Right lobe of liver (tissue), 6 donors: ENCODE results near the gene ECT2. TPM values are rescaled to one million over a fixed set of nuclear protein-coding genes. Genes with fewer than 3 reads are reported as not detected.

ENCODE experiments used
- ATAC-seq, 4 donors: fragments of 200-7000 bp; cut with Tn5 transposase; one replicate each; pipeline ENCODE4 v1.9.1; 2020; ENCODE audit warnings: mild to moderate bottlenecking in 4 of 4, moderate library complexity in 4 of 4
- DNase-seq, 3 donors: peaks; one replicate each; pipeline ENCODE4 v3.0.0-alpha.2; 2020
- H3K27ac ChIP-seq, 3 donors: fragments of 200-600 bp; one replicate each; pipeline ENCODE4 v1.8.0; 2022
- H3K27me3 ChIP-seq, 2 donors: fragments of 200-600 bp; one replicate each; pipeline ENCODE4 v1.8.0; 2022
- H3K36me3 ChIP-seq, 4 donors: fragments of 200-600 bp; sonication (generic) in 1 of 4; one replicate each; pipeline versions ENCODE4 v1.5.1 to v1.8.0; 2017 to 2022; ENCODE audit warnings: control low read depth in 1 of 4
- H3K4me1 ChIP-seq, 4 donors: fragments of 200-600 bp; sonication (generic) in 1 of 4; one replicate each; pipeline versions ENCODE4 v1.5.1 to v1.8.0; 2017 to 2022; ENCODE audit warnings: control low read depth in 1 of 4
- H3K4me3 ChIP-seq, 3 donors: fragments of 200-600 bp; one replicate each; pipeline ENCODE4 v1.8.0; 2022
- H3K9me3 ChIP-seq, 4 donors: fragments of 200-600 bp; sonication (generic) in 1 of 4; one replicate each; pipeline versions ENCODE4 v1.5.1 to v1.8.0; 2017 to 2022; ENCODE audit warnings: control low read depth in 1 of 4
- CTCF ChIP-seq, 4 donors: fragments of 200-600 bp in 3 of 4; fragments of 450-650 bp in 1 of 4; IDR thresholded peaks; one replicate each; pipeline versions ENCODE4 v1.5.1 to v1.8.0; 2016 to 2022; ENCODE audit warnings: antibody characterized with exemption in 4 of 4, mild to moderate bottlenecking in 2 of 4
- POLR2A ChIP-seq: fragments of 450-650 bp; IDR thresholded peaks from one replicate; pipeline ENCODE4 v1.6.1; 2017; ENCODE audit warnings: antibody characterized with exemption, mild to moderate bottlenecking
- WGBS: methylation state at CpG from one replicate; pipeline ENCODE4 v1.1.6; 2018; ENCODE audit warnings: low coverage, low lambda C conversion rate; ENCODE audit not compliant: insufficient coverage; ENCODE audit errors: missing lambda C conversion rate; 5-methylcytosine and 5-hydroxymethylcytosine counted together
- intact Hi-C, 2 donors: fragments of 100-400 bp; cut with DNase I; formaldehyde crosslinking; loops; one replicate each; pipeline versions ENCODE4 v1.11.2 to v1.14.1; 2022
- total RNA-seq, 6 experiments: library from RNA; depleted of rRNA in 2 of 6; stranded (reverse); fragments of >200 nt in 2 of 6; fragmentation: NEBNext Ultra II Directional in 3 of 6; extraction: Animal tissue kit (Norgen Biotek cat#: 25700) in 3 of 6; gene quantifications; one replicate each; pipeline versions ENCODE4 v1.1.0 to v1.2.4, GENCODE V29; 2016 to 2023
- donor health status: DM: no; HTN: yes; CAD: no.
- donor health status: DM: no; HTN: no; CAD: no.
- donor health status: DM: no; HTN: no; CAD: no.
- donor health status: DM: no; HTN: yes; CAD: no.
- donor health status: DM: no; HTN: yes; CAD: no.

The ECT2 gene
- total RNA-seq, 6 experiments from 2014 or later, result 1.5 to 7.8 (median 3.8) TPM

GRCh38 chr3:172853005-172853404 lies 102.5 kb downstream of the ECT2 start:
- Histone ChIP-seq H3K27me3 (no peaks in the 10 kb centered on the region), H3K27ac (no peak overlapping the region), H3K4me1 (no peaks in the 10 kb centered on the region), H3K36me3 (no peaks in the 10 kb centered on the region), H3K4me3 (no peak overlapping the region), H3K9me3 (no peaks in the 10 kb centered on the region)
- intact Hi-C loops, result no loop called here
- no peak for ATAC-seq
- no peak for DNase-seq
- TF ChIP-seq POLR2A, result no peak
- TF ChIP-seq CTCF (IDR thresholded peaks at IDR 0.05), result no peak
- 36% methylated on average over 1 of the region's 1 CpG for WGBS

- 32% methylated on average over 3 of the region's 3 CpGs for WGBS
These were observed 103.6 kb downstream of the ECT2 start for GRCh38 chr3:172853921-172854666.

DNA sequence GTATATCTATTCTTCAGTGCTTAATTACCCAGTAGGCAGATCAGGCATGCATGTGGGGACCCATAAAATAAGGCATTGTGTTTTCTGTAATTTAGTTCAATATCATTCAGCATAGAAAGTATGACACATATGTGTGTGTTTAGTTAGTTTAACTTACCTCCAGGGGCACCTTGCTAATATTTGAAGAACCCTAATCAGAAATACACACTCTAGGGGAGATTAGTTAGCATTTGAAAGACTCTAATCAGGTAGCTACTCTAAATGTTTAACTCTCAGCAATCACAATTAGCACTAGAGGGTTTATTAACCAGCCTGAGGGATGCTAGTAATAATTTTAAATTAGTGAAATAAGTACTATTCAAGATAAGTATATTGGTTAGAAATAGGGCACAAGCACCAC lies 104.5 kb downstream of the ECT2 start:
- DNase-seq (no peak), ATAC-seq (no peak)
- Histone ChIP-seq H3K9me3 (no peaks in the 10 kb centered on the region), H3K4me3 (no peak overlapping the region), H3K27me3 (no peaks in the 10 kb centered on the region), H3K36me3 (no peaks in the 10 kb centered on the region), H3K4me1 (no peaks in the 10 kb centered on the region), H3K27ac (no peak overlapping the region)
- intact Hi-C loops, result no loop called here
- TF ChIP-seq POLR2A (no peak), CTCF (IDR thresholded peaks at IDR 0.05) (no peak)

More at GRCh38 chr3:172853921-172854666, 103.6 kb downstream of the ECT2 start:
- Histone ChIP-seq H3K4me3 (no peak overlapping the region), H3K27ac (no peak overlapping the region), H3K4me1 (no peaks in the 10 kb centered on the region), H3K36me3 (no peaks in the 10 kb centered on the region), H3K27me3 (no peaks in the 10 kb centered on the region), H3K9me3 (no peaks in the 10 kb centered on the region)
- DNase-seq (no peak), ATAC-seq (no peak)
- intact Hi-C loops, result no loop called here
- no peak for TF ChIP-seq CTCF (IDR thresholded peaks at IDR 0.05)
- TF ChIP-seq POLR2A, result no peak

GRCh38 chr3:172856795-172857742 lies 106.5 kb downstream of the ECT2 start:
- Histone ChIP-seq H3K4me1 (no peaks in the 10 kb centered on the region), H3K27ac (peak overlapping the region in 1 of 3 donors; percentile 47), H3K9me3 (no peaks in the 10 kb centered on the region), H3K27me3 (no peaks in the 10 kb centered on the region), H3K36me3 (no peaks in the 10 kb centered on the region), H3K4me3 (no peak overlapping the region)
- TF ChIP-seq CTCF (IDR thresholded peaks at IDR 0.05), result no peak
- no peak for TF ChIP-seq POLR2A
- DNase-seq, result peak in 1 of 3 donors; percentile 70
- intact Hi-C loops, result no loop called here
- 38% methylated on average over 4 of the region's 4 CpGs for WGBS
- ATAC-seq, result peak; percentile 78 to 95 (median 86)
